Neural cell (in vitro differentiated cells): ENCODE measurements around the gene CUEDC1.

ENCODE experiments used
- SMC3 ChIP-seq: fragments of 450-650 bp; conservative IDR thresholded peaks from 2 replicates; pipeline ENCODE4 v1.6.1; 2014; ENCODE audit warnings: antibody characterized with exemption, mild to moderate bottlenecking, moderate library complexity; ENCODE audit not compliant: poor library complexity
- TF ChIP-seq, protein P1 (sequence below): fragments of 450-650 bp; IDR thresholded peaks from 2 replicates; pipeline ENCODE4 v1.5.1; 2014; ENCODE audit warnings: antibody characterized with exemption, mild to moderate bottlenecking, moderate library complexity; ENCODE audit not compliant: poor library complexity, severe bottlenecking
- TF ChIP-seq, protein P2 (sequence below): IDR thresholded peaks from 2 replicates; pipeline ENCODE4 v1.6.1; 2012; ENCODE audit warnings: borderline replicate concordance

DNA sequence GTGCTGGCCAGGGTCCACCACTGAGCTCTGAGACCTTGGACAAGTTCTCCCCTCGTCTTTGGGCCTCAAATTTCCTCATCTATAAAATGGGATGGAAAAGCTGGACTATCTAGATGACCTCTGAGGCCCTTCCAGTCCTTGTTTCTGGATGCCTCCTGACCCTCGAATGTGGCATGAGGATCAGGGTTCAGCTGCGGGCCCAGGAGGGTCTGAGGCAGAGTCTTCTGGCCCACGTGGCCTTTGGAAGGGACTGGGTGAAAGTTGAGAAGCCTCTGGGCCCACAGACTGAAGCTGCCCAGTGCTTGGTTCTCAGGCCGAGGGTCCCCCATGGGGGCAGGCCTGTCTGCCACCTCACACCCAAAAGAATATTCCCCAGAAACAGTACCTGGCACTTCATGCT, 88.5 kb downstream of the CUEDC1 start:
- TF ChIP-seq, protein P1, sequence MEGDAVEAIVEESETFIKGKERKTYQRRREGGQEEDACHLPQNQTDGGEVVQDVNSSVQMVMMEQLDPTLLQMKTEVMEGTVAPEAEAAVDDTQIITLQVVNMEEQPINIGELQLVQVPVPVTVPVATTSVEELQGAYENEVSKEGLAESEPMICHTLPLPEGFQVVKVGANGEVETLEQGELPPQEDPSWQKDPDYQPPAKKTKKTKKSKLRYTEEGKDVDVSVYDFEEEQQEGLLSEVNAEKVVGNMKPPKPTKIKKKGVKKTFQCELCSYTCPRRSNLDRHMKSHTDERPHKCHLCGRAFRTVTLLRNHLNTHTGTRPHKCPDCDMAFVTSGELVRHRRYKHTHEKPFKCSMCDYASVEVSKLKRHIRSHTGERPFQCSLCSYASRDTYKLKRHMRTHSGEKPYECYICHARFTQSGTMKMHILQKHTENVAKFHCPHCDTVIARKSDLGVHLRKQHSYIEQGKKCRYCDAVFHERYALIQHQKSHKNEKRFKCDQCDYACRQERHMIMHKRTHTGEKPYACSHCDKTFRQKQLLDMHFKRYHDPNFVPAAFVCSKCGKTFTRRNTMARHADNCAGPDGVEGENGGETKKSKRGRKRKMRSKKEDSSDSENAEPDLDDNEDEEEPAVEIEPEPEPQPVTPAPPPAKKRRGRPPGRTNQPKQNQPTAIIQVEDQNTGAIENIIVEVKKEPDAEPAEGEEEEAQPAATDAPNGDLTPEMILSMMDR = no peak
- no peak for TF ChIP-seq SMC3
- TF ChIP-seq, protein P2, sequence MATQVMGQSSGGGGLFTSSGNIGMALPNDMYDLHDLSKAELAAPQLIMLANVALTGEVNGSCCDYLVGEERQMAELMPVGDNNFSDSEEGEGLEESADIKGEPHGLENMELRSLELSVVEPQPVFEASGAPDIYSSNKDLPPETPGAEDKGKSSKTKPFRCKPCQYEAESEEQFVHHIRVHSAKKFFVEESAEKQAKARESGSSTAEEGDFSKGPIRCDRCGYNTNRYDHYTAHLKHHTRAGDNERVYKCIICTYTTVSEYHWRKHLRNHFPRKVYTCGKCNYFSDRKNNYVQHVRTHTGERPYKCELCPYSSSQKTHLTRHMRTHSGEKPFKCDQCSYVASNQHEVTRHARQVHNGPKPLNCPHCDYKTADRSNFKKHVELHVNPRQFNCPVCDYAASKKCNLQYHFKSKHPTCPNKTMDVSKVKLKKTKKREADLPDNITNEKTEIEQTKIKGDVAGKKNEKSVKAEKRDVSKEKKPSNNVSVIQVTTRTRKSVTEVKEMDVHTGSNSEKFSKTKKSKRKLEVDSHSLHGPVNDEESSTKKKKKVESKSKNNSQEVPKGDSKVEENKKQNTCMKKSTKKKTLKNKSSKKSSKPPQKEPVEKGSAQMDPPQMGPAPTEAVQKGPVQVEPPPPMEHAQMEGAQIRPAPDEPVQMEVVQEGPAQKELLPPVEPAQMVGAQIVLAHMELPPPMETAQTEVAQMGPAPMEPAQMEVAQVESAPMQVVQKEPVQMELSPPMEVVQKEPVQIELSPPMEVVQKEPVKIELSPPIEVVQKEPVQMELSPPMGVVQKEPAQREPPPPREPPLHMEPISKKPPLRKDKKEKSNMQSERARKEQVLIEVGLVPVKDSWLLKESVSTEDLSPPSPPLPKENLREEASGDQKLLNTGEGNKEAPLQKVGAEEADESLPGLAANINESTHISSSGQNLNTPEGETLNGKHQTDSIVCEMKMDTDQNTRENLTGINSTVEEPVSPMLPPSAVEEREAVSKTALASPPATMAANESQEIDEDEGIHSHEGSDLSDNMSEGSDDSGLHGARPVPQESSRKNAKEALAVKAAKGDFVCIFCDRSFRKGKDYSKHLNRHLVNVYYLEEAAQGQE = no peak
